Inflammatory macrophage treated with lipopolysaccharide for 1 hour (primary cell): ENCODE measurements around the gene P2RY1.
A peak's percentile ranks its signal among the peaks of the same experiment; 100 is the strongest.

Experiments used
- DNase-seq, 2 donors: peaks; one replicate each; pipeline ENCODE4 v3.0.0-alpha.2; 2020 to 2022

The P2RY1 gene

GRCh38 chr3:152834776-152835600 is at the start of gene P2RY1:
TSS of gene P2RY1 (plus strand) at chr3:152835131. CDS start at chr3:152835783, 652 bp downstream.
- DNase-seq, result peak; percentile 80 to 89

- no peak for DNase-seq
Measured at GRCh38 chr3:152786977-152787681, 47.8 kb upstream of the P2RY1 start.

- DNase-seq, result no peak
Measured at GRCh38 chr3:152790651-152791387, 44.1 kb upstream of the P2RY1 start.

- no peak for DNase-seq
Measured at GRCh38 chr3:152793969-152794368, 41.0 kb upstream of the P2RY1 start.

GRCh38 chr3:152797751-152798432 is 37.0 kb upstream of the P2RY1 start:
- no peak for DNase-seq

GRCh38 chr3:152811974-152812760 is 22.8 kb upstream of the P2RY1 start:
- no peak for DNase-seq

GRCh38 chr3:152817400-152817799 is 17.5 kb upstream of the P2RY1 start:
- no peak for DNase-seq

GRCh38 chr3:152818027-152818426 is 16.9 kb upstream of the P2RY1 start:
- no peak for DNase-seq

- DNase-seq, result no peak
Measured at GRCh38 chr3:152823173-152823572, 11.8 kb upstream of the P2RY1 start.

GRCh38 chr3:152823781-152824180 is 11.2 kb upstream of the P2RY1 start:
- DNase-seq, result no peak

GRCh38 chr3:152825566-152825965 is 9.4 kb upstream of the P2RY1 start:
- DNase-seq, result no peak

- no peak for DNase-seq
Measured at GRCh38 chr3:152826476-152826875, 8.5 kb upstream of the P2RY1 start.

- no peak for DNase-seq
Measured at GRCh38 chr3:152827313-152827712, 7.6 kb upstream of the P2RY1 start.

GRCh38 chr3:152828075-152828840 is 6.7 kb upstream of the P2RY1 start:
- DNase-seq, result no peak

GRCh38 chr3:152830245-152830644 is 4.7 kb upstream of the P2RY1 start:
- no peak for DNase-seq

- DNase-seq, result no peak
Measured at GRCh38 chr3:152832046-152832445, 2.9 kb upstream of the P2RY1 start.

GRCh38 chr3:152833089-152833488 is 1.8 kb upstream of the P2RY1 start:
- no peak for DNase-seq

- no peak for DNase-seq
Measured at GRCh38 chr3:152834191-152834775, 648 bp upstream of the P2RY1 start.

GRCh38 chr3:152835601-152836102 is 721 bp downstream of the P2RY1 start:
- peak in 1 of 2 donors; percentile 15 for DNase-seq

- DNase-seq, result no peak
Measured at GRCh38 chr3:152836269-152836668, 1.3 kb downstream of the P2RY1 start.

GRCh38 chr3:152839511-152839910 is 4.6 kb downstream of the P2RY1 start:
- no peak for DNase-seq
